ENCODE data around the gene KRTAP10-2. TPM values are rescaled to one million over a fixed set of nuclear protein-coding genes. Genes with fewer than 3 reads are reported as not detected.
A peak's percentile ranks its signal among the peaks of the same experiment; 100 is the strongest.

Gene KRTAP10-2
- total and polyA plus RNA-seq, 2 donors from 2014 or later = not detected

GRCh38 chr21:44585892-44586291 lies 34.6 kb upstream of the KRTAP10-2 start:
- TF ChIP-seq CTCF (IDR thresholded peaks at IDR 0.05; ENCODE audit: borderline replicate concordance, extremely low read depth, insufficient read depth) = no peak
- H3K36me3 ChIP-seq (ENCODE audit: control insufficient read depth in 2 of 3, insufficient read depth in 3 of 3, low read length in 3 of 3) = no peaks in the 10 kb centered on the region
- DNase-seq = no peak
- no peak for FAIRE-seq
- no peaks in the 10 kb centered on the region for H3K4me1 ChIP-seq (ENCODE audit: control insufficient read depth in 2 of 3, insufficient read depth in 2 of 3, low read depth in 1 of 3, low read length in 3 of 3)
- no peaks in the 10 kb centered on the region for H3K27me3 ChIP-seq (ENCODE audit: control insufficient read depth, insufficient read depth, low read length)
- no peak overlapping the region for H3K4me3 ChIP-seq (ENCODE audit: low read length in 3 of 3)
- no peak overlapping the region for H3K27ac ChIP-seq (ENCODE audit: low read depth in 2 of 2, low read length in 2 of 2)
- H3K9ac ChIP-seq (ENCODE audit: low read length in 3 of 3) = no peak overlapping the region
- intact Hi-C loops (cut with DNase I) = no loop called here
- H3K9me3 ChIP-seq (ENCODE audit: control insufficient read depth in 2 of 3, insufficient read depth in 1 of 3, low read length in 3 of 3) = peaks cover 0 to 1% (median 0%) of the 10 kb centered on the region in 3 donors

GRCh38 chr21:44583800-44584147 lies 32.5 kb upstream of the KRTAP10-2 start:
- no peak for FAIRE-seq
- TF ChIP-seq CTCF (IDR thresholded peaks at IDR 0.05; ENCODE audit: borderline replicate concordance, extremely low read depth, insufficient read depth) = no peak

GRCh38 chr21:44583089-44583799 lies 31.9 kb upstream of the KRTAP10-2 start:
- no peaks in the 10 kb centered on the region for H3K4me1 ChIP-seq (ENCODE audit: control insufficient read depth in 2 of 3, insufficient read depth in 2 of 3, low read depth in 1 of 3, low read length in 3 of 3)
- no peak for FAIRE-seq

More at GRCh38 chr21:44583800-44584147, 32.5 kb upstream of the KRTAP10-2 start:
- H3K4me3 ChIP-seq (ENCODE audit: low read length in 3 of 3) = no peak overlapping the region
- no peaks in the 10 kb centered on the region for H3K4me1 ChIP-seq (ENCODE audit: control insufficient read depth in 2 of 3, insufficient read depth in 2 of 3, low read depth in 1 of 3, low read length in 3 of 3)
- no peak overlapping the region for H3K27ac ChIP-seq (ENCODE audit: low read depth in 2 of 2, low read length in 2 of 2)
- intact Hi-C loops (cut with DNase I) = no loop called here
- no peaks in the 10 kb centered on the region for H3K36me3 ChIP-seq (ENCODE audit: control insufficient read depth in 2 of 3, insufficient read depth in 3 of 3, low read length in 3 of 3)
- no peak overlapping the region for H3K9ac ChIP-seq (ENCODE audit: low read length in 3 of 3)
- no peaks in the 10 kb centered on the region for H3K27me3 ChIP-seq (ENCODE audit: control insufficient read depth, insufficient read depth, low read length)
- H3K9me3 ChIP-seq (ENCODE audit: control insufficient read depth in 2 of 3, insufficient read depth in 1 of 3, low read length in 3 of 3) = peaks cover 0 to 2% (median 0%) of the 10 kb centered on the region in 3 donors
- no peak for DNase-seq

More at GRCh38 chr21:44583089-44583799, 31.9 kb upstream of the KRTAP10-2 start:
- peaks cover 0 to 2% (median 0%) of the 10 kb centered on the region in 3 donors for H3K9me3 ChIP-seq (ENCODE audit: control insufficient read depth in 2 of 3, insufficient read depth in 1 of 3, low read length in 3 of 3)
- H3K27me3 ChIP-seq (ENCODE audit: control insufficient read depth, insufficient read depth, low read length) = no peaks in the 10 kb centered on the region
- H3K4me3 ChIP-seq (ENCODE audit: low read length in 3 of 3) = no peak overlapping the region
- H3K9ac ChIP-seq (ENCODE audit: low read length in 3 of 3) = no peak overlapping the region
- no peak overlapping the region for H3K27ac ChIP-seq (ENCODE audit: low read depth in 2 of 2, low read length in 2 of 2)
- no peak for TF ChIP-seq CTCF (IDR thresholded peaks at IDR 0.05; ENCODE audit: borderline replicate concordance, extremely low read depth, insufficient read depth)
- H3K36me3 ChIP-seq (ENCODE audit: control insufficient read depth in 2 of 3, insufficient read depth in 3 of 3, low read length in 3 of 3) = no peaks in the 10 kb centered on the region
- peak in 3 of 5 donors; percentile 57 to 78 (median 61) for DNase-seq
- intact Hi-C loops (cut with DNase I) = no loop called here
